Right atrium auricular region (tissue), 2 donors: ENCODE measurements around the gene ARHGAP25. TPM values are rescaled to one million over a fixed set of nuclear protein-coding genes. Genes with fewer than 3 reads are reported as not detected.

Experiments
- DNase-seq: peaks from one replicate; pipeline ENCODE4 v3.0.0-alpha.2; 2019; ENCODE audit warnings: low spot score
- H3K27ac ChIP-seq, 2 donors: fragments of 200-600 bp; sonication (generic); 1 replicate in 1 of 2; 2 replicates in 1 of 2; pipeline ENCODE4 v1.5.1; 2016 to 2019
- H3K27me3 ChIP-seq, 2 donors: fragments of 200-600 bp; sonication (generic); one replicate each; pipeline versions ENCODE4 v1.5.1 to v1.6.0; 2017 to 2019
- H3K36me3 ChIP-seq: fragments of 200-600 bp; sonication (generic); one replicate; pipeline ENCODE4 v1.5.1; 2016
- H3K4me1 ChIP-seq, 2 donors: fragments of 200-600 bp; sonication (generic); one replicate each; pipeline versions ENCODE4 v1.5.1 to v1.6.0; 2017 to 2019
- H3K4me3 ChIP-seq, 2 donors: fragments of 200-600 bp; sonication (generic); 1 replicate in 1 of 2; 2 replicates in 1 of 2; pipeline ENCODE4 v1.5.1; 2017 to 2019; ENCODE audit warnings: mild to moderate bottlenecking in 1 of 2, moderate library complexity in 1 of 2
- H3K9me3 ChIP-seq, 2 donors: fragments of 200-600 bp; sonication (generic); one replicate each; pipeline ENCODE4 v1.5.1; 2019
- CTCF ChIP-seq, 2 donors: fragments of 200-600 bp; sonication (generic); IDR thresholded peaks; one replicate each; pipeline ENCODE4 v1.5.1; 2019; ENCODE audit warnings: antibody characterized with exemption in 2 of 2
- total RNA-seq, 2 donors: library from RNA; depleted of rRNA; stranded (reverse); fragments of >200 nt; gene quantifications; one replicate each; pipeline ENCODE4 v1.1.0, GENCODE V29; 2016

The ARHGAP25 gene
- total RNA-seq, 2 donors from 2014 or later, result 4.2 to 12.8 TPM

GRCh38 chr2:68768951-68769350 is 34.3 kb downstream of the ARHGAP25 start:
- Histone ChIP-seq H3K27me3 (no peaks in the 10 kb centered on the region), H3K9me3 (no peaks in the 10 kb centered on the region), H3K27ac (no peak overlapping the region), H3K4me1 (peaks cover 0 to 38% of the 10 kb centered on the region in 2 donors), H3K4me3 (no peak overlapping the region), H3K36me3 (no peaks in the 10 kb centered on the region)
- TF ChIP-seq CTCF (IDR thresholded peaks at IDR 0.05), result no peak
- DNase-seq, result no peak

DNA sequence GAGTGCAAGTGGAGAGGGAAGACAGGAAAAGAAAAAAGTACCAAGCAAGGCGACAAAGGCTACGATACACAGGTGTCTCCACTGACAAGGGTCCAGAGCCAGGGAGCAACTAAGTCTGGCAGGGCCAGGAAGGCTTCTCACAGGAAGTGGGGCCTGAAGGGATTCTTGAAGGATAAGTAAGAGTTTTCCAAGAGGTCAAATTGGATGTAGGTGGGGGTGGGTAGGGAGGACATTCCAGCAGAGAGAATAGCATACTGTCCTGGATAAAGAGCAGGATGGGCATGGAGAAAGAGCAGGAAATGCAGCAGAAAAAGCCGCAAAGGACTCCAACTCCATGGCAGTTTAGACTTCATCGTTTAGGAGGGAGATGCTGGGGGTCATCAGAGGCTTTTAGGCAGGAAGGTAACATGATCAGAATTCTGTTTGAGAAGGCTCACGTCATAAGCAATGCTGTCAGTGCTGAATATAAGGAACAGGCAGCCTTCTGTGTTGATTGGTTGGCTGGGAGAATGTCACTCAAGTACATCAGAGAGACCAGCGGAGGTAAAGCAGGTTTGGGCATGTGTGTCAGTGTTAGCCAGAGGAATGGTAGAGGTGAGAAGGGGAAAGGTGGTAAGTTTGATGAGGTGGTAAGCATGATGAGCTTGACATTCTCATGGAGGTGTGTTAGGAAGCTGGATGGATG is 35.1 kb downstream of the ARHGAP25 start:
- Histone ChIP-seq H3K9me3 (no peaks in the 10 kb centered on the region), H3K4me3 (no peak overlapping the region), H3K36me3 (no peaks in the 10 kb centered on the region), H3K27ac (peak overlapping the region in 1 of 2 donors; percentile 46), H3K27me3 (no peaks in the 10 kb centered on the region), H3K4me1 (peaks cover 0 to 32% of the 10 kb centered on the region in 2 donors)
- DNase-seq, result no peak
- no peak for TF ChIP-seq CTCF (IDR thresholded peaks at IDR 0.05)

DNA sequence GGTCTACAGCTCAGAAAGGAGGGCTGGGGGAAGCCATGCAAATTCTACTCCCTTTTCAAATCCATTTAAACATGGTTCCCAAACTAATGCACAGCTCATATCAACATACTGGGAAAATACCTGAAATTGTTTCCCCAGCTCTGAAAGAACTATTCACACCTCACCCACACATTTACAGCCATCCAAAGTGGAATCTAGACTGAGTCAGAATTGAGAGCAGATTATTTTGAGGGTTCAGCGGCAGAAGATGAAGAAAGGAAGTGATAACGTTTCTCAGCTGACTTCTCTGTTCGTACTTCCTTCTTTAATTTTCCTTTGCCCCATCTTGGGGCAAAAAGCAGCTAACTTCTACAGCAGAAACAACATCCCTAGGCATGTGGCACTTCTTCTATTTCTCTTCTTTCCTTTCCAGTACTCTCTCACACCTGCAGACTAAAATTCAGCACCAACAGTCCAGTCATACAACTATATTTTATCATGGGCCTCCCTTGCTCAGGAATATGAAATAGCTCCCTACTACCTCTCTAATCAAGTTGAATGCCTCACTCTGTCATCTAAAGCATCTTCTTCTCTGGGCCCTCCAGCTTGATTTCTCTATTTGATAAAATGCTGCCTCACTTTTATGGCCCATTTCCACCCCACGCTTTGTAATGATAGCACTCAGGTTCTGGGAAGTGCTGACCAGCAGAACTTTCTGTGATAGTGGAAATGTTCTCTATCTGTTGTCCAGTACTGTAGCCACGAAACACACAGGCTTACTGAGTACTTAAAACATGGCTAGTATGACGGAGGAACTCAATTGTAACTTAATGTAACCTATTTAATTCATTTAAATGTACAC is 35.9 kb downstream of the ARHGAP25 start:
- no peak for DNase-seq

DNA sequence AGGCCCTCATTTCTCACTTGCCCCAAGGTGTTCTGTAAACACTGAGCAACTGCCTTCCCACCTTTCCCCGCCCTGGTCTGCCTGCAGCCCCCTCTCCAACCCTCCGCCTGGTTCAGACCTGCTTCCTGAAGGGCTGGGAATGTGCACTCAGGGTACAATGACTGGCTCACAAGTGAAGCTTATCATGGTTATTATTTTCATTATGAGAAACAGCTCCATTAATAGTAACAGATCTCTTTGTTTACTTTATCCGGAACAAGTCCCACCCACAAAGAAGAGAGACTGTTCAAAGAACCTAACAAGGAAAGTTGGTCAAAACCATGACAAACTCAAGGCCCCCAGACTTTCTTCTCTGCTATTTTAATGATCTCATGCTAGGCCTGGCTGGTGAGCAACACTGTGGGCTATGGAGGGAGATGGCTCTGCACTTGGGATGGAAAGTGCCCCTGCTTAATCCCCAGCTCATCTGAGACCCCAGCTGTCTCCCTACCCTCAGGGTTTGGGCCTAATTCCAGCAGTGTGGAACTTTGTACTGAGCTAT is 36.7 kb downstream of the ARHGAP25 start:
- TF ChIP-seq CTCF (IDR thresholded peaks at IDR 0.05), result no peak
- Histone ChIP-seq H3K4me1 (peaks cover 0 to 32% of the 10 kb centered on the region in 2 donors), H3K27me3 (no peaks in the 10 kb centered on the region), H3K9me3 (no peaks in the 10 kb centered on the region), H3K36me3 (no peaks in the 10 kb centered on the region), H3K4me3 (no peak overlapping the region), H3K27ac (peak overlapping the region; percentile 46 to 66)
- DNase-seq, result no peak

More for the DNA sequence above, 35.9 kb downstream of the ARHGAP25 start:
- no peaks in the 10 kb centered on the region for H3K9me3 ChIP-seq
- peak overlapping the region; percentile 46 to 57 for H3K27ac ChIP-seq
- TF ChIP-seq CTCF (IDR thresholded peaks at IDR 0.05), result no peak
- H3K27me3 ChIP-seq, result no peaks in the 10 kb centered on the region
- no peak overlapping the region for H3K4me3 ChIP-seq
- peaks cover 0 to 33% of the 10 kb centered on the region in 2 donors for H3K4me1 ChIP-seq
- no peaks in the 10 kb centered on the region for H3K36me3 ChIP-seq

DNA sequence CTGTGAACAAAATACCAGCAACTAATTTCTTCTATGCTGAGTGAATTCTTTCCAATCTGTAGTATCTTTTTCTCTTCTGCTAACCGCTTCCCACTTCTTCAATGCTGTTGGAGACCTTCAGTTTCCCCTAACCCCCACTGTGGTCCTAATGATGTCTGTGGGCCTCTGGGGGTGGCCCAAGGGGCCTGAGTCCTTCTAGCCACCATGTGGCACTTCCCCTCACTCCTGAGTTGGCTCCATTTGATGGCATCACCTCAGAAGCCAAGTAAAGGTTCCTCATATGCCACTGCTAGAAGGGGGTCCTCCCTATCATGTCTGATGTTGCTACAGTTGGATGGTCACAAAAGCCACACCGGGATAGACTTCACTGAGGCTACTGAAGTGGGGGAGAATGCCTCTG is 37.5 kb downstream of the ARHGAP25 start:
- Histone ChIP-seq H3K27me3 (no peaks in the 10 kb centered on the region), H3K36me3 (no peaks in the 10 kb centered on the region), H3K4me3 (no peak overlapping the region), H3K4me1 (peaks cover 0 to 39% of the 10 kb centered on the region in 2 donors), H3K9me3 (no peaks in the 10 kb centered on the region), H3K27ac (peak overlapping the region; percentile 46 to 66)
- no peak for TF ChIP-seq CTCF (IDR thresholded peaks at IDR 0.05)
- DNase-seq, result no peak
